DND-41 (cell line): ENCODE data around the gene ELL.

Source experiments
- EZH2 ChIP-seq: IDR thresholded peaks from 3 replicates; pipeline ENCODE4 v1.6.1; 2012; ENCODE audit warnings: borderline replicate concordance, low read depth, mild to moderate bottlenecking, moderate library complexity, low read length, inconsistent platforms; ENCODE audit not compliant: severe bottlenecking
- TF ChIP-seq, protein P1 (sequence below): IDR thresholded peaks from 2 replicates; pipeline ENCODE4 v1.5.1; 2012; ENCODE audit warnings: borderline replicate concordance, low read length, moderate library complexity, mild to moderate bottlenecking; ENCODE audit not compliant: poor library complexity, severe bottlenecking; ENCODE audit errors: extremely low read depth

DNA sequence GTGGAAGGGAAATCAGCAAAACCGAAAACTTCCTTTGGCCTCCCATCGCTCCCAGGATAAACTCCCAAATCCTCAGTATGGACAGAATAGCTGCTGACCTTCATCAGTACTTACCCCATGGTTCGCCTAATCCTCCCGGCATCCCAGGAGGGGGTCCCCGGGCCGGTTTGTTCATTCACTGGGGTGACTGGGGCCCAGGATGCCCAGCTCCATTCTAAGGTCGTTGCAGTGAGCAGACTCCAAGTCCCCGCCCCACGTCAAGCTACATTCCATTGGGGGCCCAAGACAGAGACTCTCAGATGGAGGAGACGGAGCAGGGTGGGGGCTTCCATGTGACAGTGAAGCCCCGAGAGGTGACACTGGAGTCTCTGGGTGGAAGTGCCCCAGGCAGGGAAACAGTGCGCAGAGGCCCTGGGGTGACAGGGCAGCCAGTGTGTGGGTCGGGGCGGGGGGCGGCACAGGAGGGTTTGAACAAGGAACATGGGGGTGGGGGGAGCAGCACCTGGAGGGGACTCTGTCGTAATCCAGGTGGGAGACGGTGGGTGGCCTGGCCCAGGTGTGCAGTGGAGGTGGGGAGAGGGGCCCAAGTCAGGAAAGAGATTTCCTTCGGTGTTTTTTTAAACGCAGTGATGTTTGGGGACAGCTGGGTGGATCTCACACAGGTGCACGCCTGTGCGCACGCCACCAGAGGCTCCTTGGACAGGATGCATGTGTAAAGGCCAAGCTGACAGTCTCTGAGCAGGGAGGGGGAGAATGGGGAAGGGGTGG, 97.6 kb downstream of the ELL start:
- TF ChIP-seq, protein P1, sequence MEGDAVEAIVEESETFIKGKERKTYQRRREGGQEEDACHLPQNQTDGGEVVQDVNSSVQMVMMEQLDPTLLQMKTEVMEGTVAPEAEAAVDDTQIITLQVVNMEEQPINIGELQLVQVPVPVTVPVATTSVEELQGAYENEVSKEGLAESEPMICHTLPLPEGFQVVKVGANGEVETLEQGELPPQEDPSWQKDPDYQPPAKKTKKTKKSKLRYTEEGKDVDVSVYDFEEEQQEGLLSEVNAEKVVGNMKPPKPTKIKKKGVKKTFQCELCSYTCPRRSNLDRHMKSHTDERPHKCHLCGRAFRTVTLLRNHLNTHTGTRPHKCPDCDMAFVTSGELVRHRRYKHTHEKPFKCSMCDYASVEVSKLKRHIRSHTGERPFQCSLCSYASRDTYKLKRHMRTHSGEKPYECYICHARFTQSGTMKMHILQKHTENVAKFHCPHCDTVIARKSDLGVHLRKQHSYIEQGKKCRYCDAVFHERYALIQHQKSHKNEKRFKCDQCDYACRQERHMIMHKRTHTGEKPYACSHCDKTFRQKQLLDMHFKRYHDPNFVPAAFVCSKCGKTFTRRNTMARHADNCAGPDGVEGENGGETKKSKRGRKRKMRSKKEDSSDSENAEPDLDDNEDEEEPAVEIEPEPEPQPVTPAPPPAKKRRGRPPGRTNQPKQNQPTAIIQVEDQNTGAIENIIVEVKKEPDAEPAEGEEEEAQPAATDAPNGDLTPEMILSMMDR, result no peak
- no peak for TF ChIP-seq EZH2
